ENCODE results near the gene TCF7L1. TPM values are rescaled to one million over a fixed set of nuclear protein-coding genes. Genes with fewer than 3 reads are reported as not detected.

TCF7L1 gene
- total RNA-seq, 1 experiment from 2014 or later: 2.8 TPM

GRCh38 chr2:85273738-85274731 is 140.8 kb downstream of the TCF7L1 start:
- no peaks in the 10 kb centered on the region for H3K9me3 ChIP-seq (ENCODE audit: insufficient read depth, low read depth)
- peaks cover 5% of the 10 kb centered on the region; the same call in 1 of the 2 replicates for H3K27me3 ChIP-seq (ENCODE audit: insufficient read depth, low read depth)
- intact Hi-C loops (cut with micrococcal nuclease; ENCODE audit: unreplicated experiment): no loop called here
- H3K4me3 ChIP-seq: no peak overlapping the region
- ChIA-PET CTCF (no interaction called here), POLR2A (ENCODE audit: unreplicated experiment) (interaction anchor here (0.7 kb wide), 1 partner anchor 189 kb away, joined by 4 read pairs; no protein-coding TSS in a partner anchor)
- H3K27ac ChIP-seq: no peak overlapping the region
- peaks cover 7% of the 10 kb centered on the region for H3F3A ChIP-seq (ENCODE audit: insufficient read depth, low read depth)
- H2AFZ ChIP-seq: no peak overlapping the region
- no peaks in the 10 kb centered on the region for H3K79me2 ChIP-seq (ENCODE audit: low read depth)
- DNase-seq: peak; percentile 58 to 74
- H3K4me2 ChIP-seq: peak overlapping the region; percentile 52
- no peak for TF ChIP-seq EZH2 (IDR thresholded peaks at IDR 0.05; ENCODE audit: low read depth)
- TF ChIP-seq CTCF (conservative IDR thresholded peaks at IDR 0.05): no peak
- no TSS peak for BruUV-seq (replicated peaks)
- H3K9me2 ChIP-seq (ENCODE audit: insufficient read depth): no peaks in the 10 kb centered on the region
- no peaks in the 10 kb centered on the region for H4K20me1 ChIP-seq (ENCODE audit: insufficient read depth)
- peaks cover 12% of the 10 kb centered on the region for H3K4me1 ChIP-seq (replicated peaks; ENCODE audit: insufficient read depth)
- no peaks in the 10 kb centered on the region for H3K36me3 ChIP-seq (ENCODE audit: low read depth)

- Histone ChIP-seq H3K9me3 (ENCODE audit: insufficient read depth, low read depth) (no peaks in the 10 kb centered on the region), H3F3A (ENCODE audit: insufficient read depth, low read depth) (peaks cover 7% of the 10 kb centered on the region), H3K4me1 (replicated peaks; ENCODE audit: insufficient read depth) (peaks cover 12% of the 10 kb centered on the region), H3K4me3 (no peak overlapping the region), H3K27ac (no peak overlapping the region), H2AFZ (no peak overlapping the region), H3K79me2 (ENCODE audit: low read depth) (no peaks in the 10 kb centered on the region), H3K36me3 (ENCODE audit: low read depth) (no peaks in the 10 kb centered on the region), H3K9me2 (ENCODE audit: insufficient read depth) (no peaks in the 10 kb centered on the region), H4K20me1 (ENCODE audit: insufficient read depth) (no peaks in the 10 kb centered on the region), H3K27me3 (ENCODE audit: insufficient read depth, low read depth) (peaks cover 5% of the 10 kb centered on the region; the same call in 1 of the 2 replicates), H3K4me2 (no peak overlapping the region)
- DNase-seq: no peak
- TF ChIP-seq CTCF (conservative IDR thresholded peaks at IDR 0.05): no peak
- intact Hi-C loops (cut with micrococcal nuclease; ENCODE audit: unreplicated experiment): no loop called here
- BruUV-seq (replicated peaks): no TSS peak
- ChIA-PET POLR2A (ENCODE audit: unreplicated experiment) (no interaction called here), CTCF (no interaction called here)
Measured at GRCh38 chr2:85275984-85276540, 142.9 kb downstream of the TCF7L1 start.

DNA sequence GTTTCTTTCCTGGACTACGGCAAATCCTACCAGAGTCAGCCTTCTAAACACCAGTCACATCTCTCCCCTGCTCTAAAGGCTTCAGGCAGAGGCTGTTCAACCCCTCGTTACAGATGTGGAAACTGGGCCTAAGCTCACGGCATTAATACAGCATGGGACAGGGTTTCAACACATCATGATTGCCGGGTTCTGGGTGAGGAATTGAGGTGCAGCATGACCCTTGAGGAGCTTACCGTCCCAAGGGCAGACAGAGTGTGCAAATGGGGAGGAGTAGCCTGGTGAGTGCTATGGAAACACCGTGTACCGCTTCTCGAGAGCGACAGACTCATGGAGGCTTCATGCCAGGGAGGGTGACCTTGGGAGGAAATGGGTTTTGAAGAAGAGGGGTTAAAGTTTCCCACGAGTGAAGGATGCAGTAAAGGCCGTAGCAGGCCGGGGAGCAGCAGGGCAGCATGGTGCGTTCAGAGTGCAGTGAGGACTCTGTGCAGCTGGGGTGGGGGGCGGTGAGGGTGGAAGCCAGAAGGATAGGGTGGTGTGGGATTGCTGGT is 143.5 kb downstream of the TCF7L1 start:
- peaks cover 5% of the 10 kb centered on the region; the same call in 1 of the 2 replicates for H3K27me3 ChIP-seq (ENCODE audit: insufficient read depth, low read depth)
- intact Hi-C loops (cut with micrococcal nuclease; ENCODE audit: unreplicated experiment): no loop called here
- no peak overlapping the region for H3K4me3 ChIP-seq
- no peaks in the 10 kb centered on the region for H4K20me1 ChIP-seq (ENCODE audit: insufficient read depth)
- H3K9me2 ChIP-seq (ENCODE audit: insufficient read depth): no peaks in the 10 kb centered on the region
- peaks cover 7% of the 10 kb centered on the region for H3F3A ChIP-seq (ENCODE audit: insufficient read depth, low read depth)
- no peaks in the 10 kb centered on the region for H3K36me3 ChIP-seq (ENCODE audit: low read depth)
- no peak overlapping the region for H3K4me2 ChIP-seq
- no peak for DNase-seq
- TF ChIP-seq CTCF (conservative IDR thresholded peaks at IDR 0.05): no peak
- no peak for TF ChIP-seq EZH2 (IDR thresholded peaks at IDR 0.05; ENCODE audit: low read depth)
- no peaks in the 10 kb centered on the region for H3K9me3 ChIP-seq (ENCODE audit: insufficient read depth, low read depth)
- CTCF ChIA-PET: no interaction called here
- no peak overlapping the region for H2AFZ ChIP-seq
- no peaks in the 10 kb centered on the region for H3K79me2 ChIP-seq (ENCODE audit: low read depth)
- H3K4me1 ChIP-seq (replicated peaks; ENCODE audit: insufficient read depth): peaks cover 12% of the 10 kb centered on the region
- POLR2A ChIA-PET (ENCODE audit: unreplicated experiment): no interaction called here
- no TSS peak for BruUV-seq (replicated peaks)
- H3K27ac ChIP-seq: no peak overlapping the region
